ENCODE results near the gene CYP27B1. TPM values are rescaled to one million over a fixed set of nuclear protein-coding genes. Genes with fewer than 3 reads are reported as not detected.

Gene CYP27B1
- total RNA-seq, 2 experiments from 2014 or later, result 6.9 to 7.1 TPM

GRCh38 chr12:57764662-57765002 lies 2.2 kb downstream of the CYP27B1 start:
- POLR2A ChIA-PET, result no interaction called here
- Histone ChIP-seq H4K20me1 (ENCODE audit: insufficient read depth, low read length) (peaks cover 9% of the 10 kb centered on the region; the same call in 1 of the 2 replicates), H3K79me2 (ENCODE audit: insufficient read depth, low read depth, low read length) (0 out of 2 replicates have a peak, but pooled peaks cover 7% of the 10 kb centered on the region), H3K27ac (ENCODE audit: low read depth, low read length, poor library complexity, severe bottlenecking) (no peak overlapping the region), H3K36me3 (ENCODE audit: insufficient read depth, low read length) (peaks cover 46% of the 10 kb centered on the region), H3K4me3 (ENCODE audit: low read depth, low read length, poor library complexity, severe bottlenecking) (no peak overlapping the region), H2AFZ (ENCODE audit: low read length) (no peak overlapping the region), H3K9me2 (ENCODE audit: insufficient read depth, low read length) (no peaks in the 10 kb centered on the region), H3K4me1 (ENCODE audit: insufficient read depth, low read length, poor library complexity, severe bottlenecking) (peaks cover 7% of the 10 kb centered on the region), H3K4me2 (ENCODE audit: low read length) (peak overlapping the region; percentile 30; the same call in 1 of the 2 replicates), H3K9me3 (ENCODE audit: low read length) (no peaks in the 10 kb centered on the region)
- CTCF ChIA-PET (ENCODE audit: unreplicated experiment), result interaction anchor here (1.4 kb wide), 1 partner anchor 9 kb away, joined by 3 read pairs; no protein-coding TSS in a partner anchor
- TF ChIP-seq EZH2phosphoT487 (IDR thresholded peaks at IDR 0.05; ENCODE audit: borderline replicate concordance, low read depth, low read length) (no peak), CTCF (conservative IDR thresholded peaks at IDR 0.05; ENCODE audit: low read length) (no peak)
- intact Hi-C loops (cut with micrococcal nuclease; ENCODE audit: unreplicated experiment), result no loop called here
- BruUV-seq (replicated peaks), result no TSS peak
- DNase-seq (ENCODE audit: low spot score), result no peak

GRCh38 chr12:57763881-57764661 lies 2.8 kb downstream of the CYP27B1 start:
- no peak overlapping the region for H2AFZ ChIP-seq (ENCODE audit: low read length)
- H3K79me2 ChIP-seq (ENCODE audit: insufficient read depth, low read depth, low read length), result 0 out of 2 replicates have a peak, but pooled peaks cover 7% of the 10 kb centered on the region
- H3K9me3 ChIP-seq (ENCODE audit: low read length), result no peaks in the 10 kb centered on the region
- H4K20me1 ChIP-seq (ENCODE audit: insufficient read depth, low read length), result peaks cover 10% of the 10 kb centered on the region; the same call in 1 of the 2 replicates
- no peaks in the 10 kb centered on the region for H3K9me2 ChIP-seq (ENCODE audit: insufficient read depth, low read length)
- no peak overlapping the region for H3K4me3 ChIP-seq (ENCODE audit: low read depth, low read length, poor library complexity, severe bottlenecking)
- POLR2A ChIA-PET, result no interaction called here
- peaks cover 46% of the 10 kb centered on the region for H3K36me3 ChIP-seq (ENCODE audit: insufficient read depth, low read length)
- no peak for DNase-seq (ENCODE audit: low spot score)
- H3K4me2 ChIP-seq (ENCODE audit: low read length), result no peak overlapping the region
- H3K4me1 ChIP-seq (ENCODE audit: insufficient read depth, low read length, poor library complexity, severe bottlenecking), result peaks cover 7% of the 10 kb centered on the region
- CTCF ChIA-PET (ENCODE audit: unreplicated experiment), result no interaction called here
- TF ChIP-seq CTCF (conservative IDR thresholded peaks at IDR 0.05; ENCODE audit: low read length), result no peak
- TF ChIP-seq EZH2phosphoT487 (IDR thresholded peaks at IDR 0.05; ENCODE audit: borderline replicate concordance, low read depth, low read length), result no peak
- H3K27ac ChIP-seq (ENCODE audit: low read depth, low read length, poor library complexity, severe bottlenecking), result no peak overlapping the region
- BruUV-seq (replicated peaks), result no TSS peak
- intact Hi-C loops (cut with micrococcal nuclease; ENCODE audit: unreplicated experiment), result no loop called here

GRCh38 chr12:57762463-57762862 lies 4.4 kb downstream of the CYP27B1 start:
- ChIA-PET CTCF (ENCODE audit: unreplicated experiment) (no interaction called here), POLR2A (interaction anchor here (0.5 kb wide), 1 partner anchor 1894 kb away, joined by 3 read pairs; no protein-coding TSS in a partner anchor)
- Histone ChIP-seq H3K27ac (ENCODE audit: low read depth, low read length, poor library complexity, severe bottlenecking) (no peak overlapping the region), H4K20me1 (ENCODE audit: insufficient read depth, low read length) (peaks cover 10% of the 10 kb centered on the region; the same call in 1 of the 2 replicates), H3K9me3 (ENCODE audit: low read length) (no peaks in the 10 kb centered on the region), H3K79me2 (ENCODE audit: insufficient read depth, low read depth, low read length) (0 out of 2 replicates have a peak, but pooled peaks cover 7% of the 10 kb centered on the region), H3K4me3 (ENCODE audit: low read depth, low read length, poor library complexity, severe bottlenecking) (no peak overlapping the region), H3K9me2 (ENCODE audit: insufficient read depth, low read length) (no peaks in the 10 kb centered on the region), H3K4me2 (ENCODE audit: low read length) (no peak overlapping the region), H3K36me3 (ENCODE audit: insufficient read depth, low read length) (peaks cover 49% of the 10 kb centered on the region), H3K4me1 (ENCODE audit: insufficient read depth, low read length, poor library complexity, severe bottlenecking) (peaks cover 7% of the 10 kb centered on the region), H2AFZ (ENCODE audit: low read length) (no peak overlapping the region)
- TF ChIP-seq EZH2phosphoT487 (IDR thresholded peaks at IDR 0.05; ENCODE audit: borderline replicate concordance, low read depth, low read length) (no peak), CTCF (conservative IDR thresholded peaks at IDR 0.05; ENCODE audit: low read length) (no peak)
- no peak for DNase-seq (ENCODE audit: low spot score)
- no TSS peak for BruUV-seq (replicated peaks)
- intact Hi-C loops (cut with micrococcal nuclease; ENCODE audit: unreplicated experiment), result no loop called here
